GM12874 (cell line): ENCODE results near the gene NR6A1.

Experiments used
- TF ChIP-seq, protein P1 (sequence below): IDR thresholded peaks from 2 replicates; pipeline ENCODE4 v1.5.1; 2011; ENCODE audit warnings: low read depth, mild to moderate bottlenecking, control low read depth, low read length, moderate library complexity; ENCODE audit not compliant: insufficient read depth

The NR6A1 gene

DNA sequence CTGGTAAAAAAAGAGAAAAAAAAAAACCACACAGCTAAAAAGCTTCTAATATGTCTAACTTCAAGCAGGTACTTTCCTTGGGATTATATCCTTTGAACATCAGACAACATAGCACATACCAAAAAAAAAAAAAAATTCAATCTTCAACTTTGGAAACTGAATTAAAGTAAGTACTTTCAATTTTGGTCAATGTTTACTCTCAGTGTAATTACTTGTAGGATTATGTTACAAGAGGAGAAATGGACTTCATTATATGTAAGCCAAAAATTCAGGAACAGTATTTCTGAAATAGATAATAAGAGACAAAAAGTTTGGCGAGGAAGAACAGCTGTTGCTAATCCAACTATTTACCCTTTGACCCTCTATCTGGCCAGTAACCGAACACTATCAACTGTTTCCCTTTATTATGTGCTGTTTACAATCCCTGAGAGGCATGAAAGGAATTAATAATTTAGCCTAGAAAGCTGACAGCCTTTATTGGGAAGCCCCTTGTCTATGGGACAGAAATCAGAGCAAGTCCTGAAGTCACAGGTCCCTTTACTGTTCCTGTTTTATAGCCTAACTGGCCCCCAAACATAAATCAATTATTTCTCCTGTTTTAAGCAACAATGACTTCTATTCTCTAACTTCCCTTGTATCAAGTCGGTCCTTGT lies 46.6 kb downstream of the NR6A1 start:
- TF ChIP-seq, protein P1, sequence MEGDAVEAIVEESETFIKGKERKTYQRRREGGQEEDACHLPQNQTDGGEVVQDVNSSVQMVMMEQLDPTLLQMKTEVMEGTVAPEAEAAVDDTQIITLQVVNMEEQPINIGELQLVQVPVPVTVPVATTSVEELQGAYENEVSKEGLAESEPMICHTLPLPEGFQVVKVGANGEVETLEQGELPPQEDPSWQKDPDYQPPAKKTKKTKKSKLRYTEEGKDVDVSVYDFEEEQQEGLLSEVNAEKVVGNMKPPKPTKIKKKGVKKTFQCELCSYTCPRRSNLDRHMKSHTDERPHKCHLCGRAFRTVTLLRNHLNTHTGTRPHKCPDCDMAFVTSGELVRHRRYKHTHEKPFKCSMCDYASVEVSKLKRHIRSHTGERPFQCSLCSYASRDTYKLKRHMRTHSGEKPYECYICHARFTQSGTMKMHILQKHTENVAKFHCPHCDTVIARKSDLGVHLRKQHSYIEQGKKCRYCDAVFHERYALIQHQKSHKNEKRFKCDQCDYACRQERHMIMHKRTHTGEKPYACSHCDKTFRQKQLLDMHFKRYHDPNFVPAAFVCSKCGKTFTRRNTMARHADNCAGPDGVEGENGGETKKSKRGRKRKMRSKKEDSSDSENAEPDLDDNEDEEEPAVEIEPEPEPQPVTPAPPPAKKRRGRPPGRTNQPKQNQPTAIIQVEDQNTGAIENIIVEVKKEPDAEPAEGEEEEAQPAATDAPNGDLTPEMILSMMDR, result no peak

DNA sequence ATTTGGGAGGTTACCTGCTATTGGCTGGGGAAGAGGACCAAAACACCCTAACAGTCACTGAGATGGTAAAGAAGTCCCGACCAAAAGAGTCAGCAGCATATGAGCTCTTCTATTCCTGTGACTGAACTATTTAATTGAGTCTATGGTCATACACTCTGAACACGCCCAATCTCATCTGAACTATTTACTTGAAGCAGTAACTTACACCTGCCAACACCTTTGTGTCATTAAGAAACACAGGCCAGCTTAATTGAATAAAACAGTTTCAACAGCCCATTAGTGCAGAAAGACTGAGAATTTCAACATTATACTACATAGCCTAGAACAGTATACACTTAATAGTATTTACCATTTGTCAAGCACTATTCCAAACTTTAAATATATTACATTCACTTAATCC lies 47.8 kb downstream of the NR6A1 start:
- TF ChIP-seq, protein P1, result no peak

DNA sequence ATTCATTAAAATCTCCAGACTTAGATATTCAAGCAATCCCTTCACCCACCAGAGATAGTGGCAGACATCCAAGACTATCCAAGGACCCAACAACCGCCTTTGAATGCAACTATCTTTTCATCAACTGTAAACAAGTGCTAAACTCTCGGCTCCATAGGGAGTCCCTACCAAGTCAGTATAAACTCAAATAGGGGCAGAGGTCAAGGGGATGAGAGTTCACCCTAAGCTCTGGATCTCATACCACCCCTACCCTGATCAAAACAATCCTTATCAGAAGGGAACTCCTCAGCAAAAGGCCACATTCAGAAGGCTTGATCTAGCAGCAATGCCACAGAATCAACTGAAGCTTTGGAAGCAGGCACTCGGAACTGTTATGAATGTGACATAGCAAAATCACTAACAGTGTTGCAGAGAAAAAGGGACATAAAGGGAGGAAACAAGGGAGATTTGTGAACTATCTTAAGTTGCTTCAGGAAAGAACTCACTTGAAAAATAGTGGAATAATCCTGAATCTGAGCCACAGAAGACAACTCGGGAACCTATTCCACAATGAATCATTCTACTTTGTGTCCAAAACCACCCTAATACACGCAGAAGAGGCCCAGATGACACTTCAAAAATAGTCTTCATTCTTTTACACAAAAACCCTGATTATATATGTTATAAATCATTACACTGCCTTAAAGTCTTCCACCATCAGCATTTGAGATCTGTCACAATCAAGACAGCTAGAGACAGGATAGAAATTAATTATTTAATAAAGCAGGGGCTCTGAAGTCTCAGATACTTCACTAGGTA lies 49.8 kb downstream of the NR6A1 start:
- TF ChIP-seq, protein P1, result no peak

DNA sequence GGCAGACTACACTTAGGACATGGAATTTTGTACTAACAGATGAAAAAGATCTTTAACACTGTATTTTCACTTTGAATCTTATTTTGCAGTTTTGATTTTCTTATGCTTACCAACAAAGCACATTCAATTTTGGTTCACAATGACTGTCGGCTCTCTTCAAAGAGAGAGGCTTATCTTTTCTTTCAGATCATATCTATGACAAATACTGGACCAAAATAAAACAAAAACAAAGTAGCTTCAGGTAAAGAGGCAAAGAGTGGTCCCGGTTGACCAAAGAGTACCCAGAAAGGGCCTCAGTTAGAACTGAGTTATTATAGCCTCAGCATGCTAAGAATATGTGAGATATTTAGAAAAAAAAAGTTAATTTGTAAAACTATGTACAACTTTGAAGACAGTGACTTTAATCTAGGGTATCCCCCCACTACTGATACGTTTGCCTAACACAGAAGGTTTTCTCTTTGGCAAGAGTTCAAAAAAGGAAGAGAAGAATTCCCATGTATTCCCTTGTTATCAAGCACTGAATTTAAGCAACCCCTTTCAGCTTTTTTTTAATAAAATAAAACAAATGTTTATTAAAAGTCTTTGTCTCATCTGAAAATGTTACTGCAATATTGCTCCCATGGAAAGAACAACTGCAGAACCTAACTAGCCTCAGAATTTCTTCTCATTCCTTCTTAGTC lies 50.5 kb downstream of the NR6A1 start:
- TF ChIP-seq, protein P1, result no peak

DNA sequence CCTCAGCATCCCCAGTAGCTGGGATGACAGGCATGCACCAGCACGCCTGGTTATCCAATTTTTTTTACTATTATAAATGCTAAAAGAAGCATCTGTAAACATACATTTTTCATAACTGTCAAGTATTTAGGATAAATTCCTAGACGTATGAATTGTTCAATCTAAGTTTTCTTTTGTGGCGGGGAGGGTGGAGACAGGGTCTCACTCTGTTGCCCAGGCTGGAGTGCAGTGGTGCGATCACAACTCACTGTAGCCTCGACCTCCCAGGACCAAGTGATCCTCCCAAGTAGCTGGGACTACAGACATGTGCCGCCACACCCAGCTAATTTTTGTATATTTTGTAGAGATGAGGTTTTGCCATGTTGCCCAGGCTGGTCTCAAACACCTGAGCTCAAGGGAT lies 52.2 kb downstream of the NR6A1 start:
- TF ChIP-seq, protein P1, result no peak

DNA sequence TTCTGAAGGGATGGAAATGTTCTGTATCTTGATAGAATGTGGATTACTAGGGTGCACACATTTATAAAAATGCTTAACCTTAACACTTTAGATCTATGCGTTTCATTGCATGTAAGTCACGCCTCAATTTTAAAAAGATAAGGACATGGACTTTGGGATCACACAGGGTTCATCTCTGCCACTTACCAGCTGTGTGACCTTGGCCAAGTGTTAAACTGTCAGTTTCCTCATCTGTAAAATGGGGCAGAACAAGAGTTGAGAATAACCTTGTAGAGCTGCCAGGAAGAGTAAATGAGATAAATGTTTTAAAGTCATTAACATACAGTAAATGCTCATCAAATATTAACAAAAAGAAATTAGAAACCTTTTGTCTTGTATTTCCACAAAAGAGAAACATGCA lies 53.5 kb downstream of the NR6A1 start:
- TF ChIP-seq, protein P1, result no peak

DNA sequence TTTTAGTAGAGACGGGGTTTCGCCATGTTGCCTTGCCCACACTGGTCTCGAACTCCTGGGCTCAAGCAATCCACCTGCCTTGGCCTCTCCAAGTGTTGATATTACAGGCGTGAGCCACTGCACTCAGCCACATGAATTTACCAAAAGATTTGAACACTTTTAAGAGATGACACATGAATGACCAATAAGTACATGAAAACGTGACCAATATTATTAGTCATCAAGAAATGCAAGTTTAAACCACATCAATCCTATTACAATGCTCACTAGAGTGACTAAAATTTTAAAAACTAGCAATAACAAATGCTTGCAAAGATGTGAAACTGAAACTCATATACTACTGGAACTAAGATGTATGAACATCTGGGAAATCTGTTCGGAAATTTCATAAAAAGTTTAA lies 54.3 kb downstream of the NR6A1 start:
- TF ChIP-seq, protein P1, result no peak
